K562 (cell line): Measurements from ENCODE around the gene NADK. TPM values are rescaled to one million over a fixed set of nuclear protein-coding genes. Genes with fewer than 3 reads are reported as not detected.
A peak's percentile ranks its signal among the peaks of the same experiment; 100 is the strongest.

Experiments
- ATAC-seq: fragments of 200-7000 bp; cut with Tn5 transposase; 3 replicates; pipeline ENCODE4 v1.9.1; 2020; ENCODE audit warnings: moderate library complexity
- BruUV-seq: library from RNA; stranded (reverse); fragments of 400-500 nt; replicated peaks from 2 replicates; lab custom pipeline; 2021; lab: Mats Ljungman, UMichigan
- CTCF ChIA-PET: fragments of 300-600 bp; formaldehyde crosslinking; extraction: SDS; loops from one replicate; lab custom pipeline; 2021; ENCODE audit warnings: low intra/inter-chr PET ratio; lab: Yijun Ruan, JAX
- POLR2A ChIA-PET: fragments of 300-600, 350-650 bp; sonication (Branson Sonifier 250); formaldehyde crosslinking; extraction: SDS; loops from one replicate; lab custom pipeline; 2021; ENCODE audit warnings: antibody characterized with exemption, inconsistent platforms; lab: Yijun Ruan, JAX
- DNase-seq, 4 experiments: peaks; one replicate each; pipeline versions ENCODE4 v3.0.0 to v3.0.0-alpha.2; 2011 to 2018; ENCODE audit warnings: low spot score in 3 of 4, mixed read lengths in 3 of 4; ENCODE audit errors: extremely low read depth in 1 of 4
- FAIRE-seq: peaks from 2 replicates; lab custom pipeline; 2011; peaks lifted over from hg19 to GRCh38; lab: Jason Lieb, UNC
- H2AFZ ChIP-seq: 2 replicates; pipeline ENCODE4 v1.6.0; 2011; ENCODE audit warnings: low read depth, low read length, control low read depth, inconsistent platforms
- H3K27ac ChIP-seq: fragments of 200-600 bp; 3 replicates; pipeline ENCODE4 v1.8.0; 2011; ENCODE audit warnings: low read depth, mild to moderate bottlenecking, control low read depth, inconsistent platforms, low read length, moderate library complexity, mixed read lengths; ENCODE audit errors: extremely low read depth
- H3K27me3 ChIP-seq, 2 experiments: fragments of 300-600 bp in 1 of 2; 2 replicates in 1 of 2; 3 replicates in 1 of 2; pipeline versions ENCODE4 v1.6.0 to v1.8.0; 2011; ENCODE audit warnings: inconsistent platforms in 2 of 2, low read length in 2 of 2, mild to moderate bottlenecking in 1 of 2, mixed read lengths in 1 of 2, moderate library complexity in 1 of 2; ENCODE audit not compliant: control insufficient read depth in 2 of 2, insufficient read depth in 2 of 2
- H3K36me3 ChIP-seq: fragments of 300-600 bp; 3 replicates; pipeline ENCODE4 v1.8.0; 2011; ENCODE audit warnings: mild to moderate bottlenecking, low read length, inconsistent platforms; ENCODE audit not compliant: control insufficient read depth, insufficient read depth
- H3K4me1 ChIP-seq, 2 experiments: fragments of 200-600 bp in 1 of 2; replicated peaks in 1 of 2; 2 replicates in 1 of 2; 3 replicates in 1 of 2; pipeline versions ENCODE4 v1.5.1 to v1.8.0; 2011; ENCODE audit warnings: inconsistent platforms in 2 of 2, low read length in 2 of 2, mild to moderate bottlenecking in 1 of 2, mixed read lengths in 1 of 2, moderate library complexity in 1 of 2; ENCODE audit not compliant: control insufficient read depth in 2 of 2, insufficient read depth in 2 of 2
- H3K4me2 ChIP-seq: 2 replicates; pipeline ENCODE4 v1.6.1; 2011; ENCODE audit warnings: low read length, control low read depth, inconsistent platforms, mixed read lengths; ENCODE audit not compliant: insufficient read depth
- H3K4me3 ChIP-seq: fragments of 200-600 bp; sonication (generic), shearing (Covaris generic); 2 replicates; pipeline ENCODE4 v1.5.1; 2016; ENCODE audit warnings: control low read depth, inconsistent platforms
- H3K79me2 ChIP-seq: fragments of 200-600 bp; 3 replicates; pipeline ENCODE4 v1.8.0; 2011; ENCODE audit warnings: low read length, inconsistent platforms; ENCODE audit not compliant: control insufficient read depth, insufficient read depth
- H3K9ac ChIP-seq, 2 experiments: 2 replicates each; pipeline versions ENCODE4 v1.6.0 to v1.6.1; 2011; ENCODE audit warnings: low read depth in 2 of 2, low read length in 2 of 2, control low read depth in 1 of 2, inconsistent platforms in 1 of 2, mild to moderate bottlenecking in 1 of 2, mixed read lengths in 1 of 2; ENCODE audit not compliant: insufficient read depth in 1 of 2
- H3K9me1 ChIP-seq: one replicate; pipeline ENCODE4 v1.6.0; 2011; ENCODE audit warnings: inconsistent platforms, mild to moderate bottlenecking, low read length, moderate library complexity; ENCODE audit not compliant: control insufficient read depth, insufficient read depth
- H3K9me3 ChIP-seq: replicated peaks from 2 replicates; pipeline ENCODE4 v1.5.1; 2011; ENCODE audit warnings: low read depth, low read length, inconsistent platforms; ENCODE audit not compliant: control insufficient read depth, insufficient read depth
- H4K20me1 ChIP-seq: replicated peaks from 2 replicates; pipeline ENCODE4 v1.6.1; 2011; ENCODE audit warnings: low read length, inconsistent platforms, mixed read lengths; ENCODE audit not compliant: control insufficient read depth, insufficient read depth
- CBX3 ChIP-seq, 2 experiments: IDR thresholded peaks; 1 replicate in 1 of 2; 2 replicates in 1 of 2; pipeline ENCODE4 v1.6.1; 2012; ENCODE audit warnings: inconsistent platforms in 2 of 2, low read length in 2 of 2, borderline replicate concordance in 1 of 2, control low read depth in 1 of 2
- EWSR1 ChIP-seq: fragments of 450-650 bp; IDR thresholded peaks from 2 replicates; pipeline ENCODE4 v1.6.1; 2018; ENCODE audit warnings: borderline replicate concordance, mild to moderate bottlenecking, low read depth, moderate library complexity; ENCODE audit not compliant: partially characterized antibody
- TBP ChIP-seq: optimal IDR thresholded peaks from 2 replicates; pipeline ENCODE3; 2011; ENCODE audit warnings: low read depth, low read length, improper control_type of control experiment
- WGBS: fragments of 100-300 bp; shearing (Covaris generic); methylation state at CpG from one replicate; pipeline ENCODE4 v1.1.6; 2016; ENCODE audit warnings: low coverage, mixed read lengths; ENCODE audit not compliant: insufficient coverage; ENCODE audit errors: missing lambda C conversion rate; 5-methylcytosine and 5-hydroxymethylcytosine counted together
- in situ Hi-C: fragments of 300-500 bp; cut with MboI; formaldehyde crosslinking; loops from 4 replicates; pipeline ENCODE4 v1.15.0; 2018; ENCODE audit warnings: inconsistent platforms, mixed read lengths
- intact Hi-C: fragments of 100-400 bp; cut with micrococcal nuclease; formaldehyde crosslinking; loops from 2 replicates; pipeline ENCODE4 v1.14.2; 2022
- polyA plus RNA-seq, 8 experiments: library from polyadenylated mRNA; depleted of rRNA in 4 of 8; stranded (reverse) in 5 of 8; unstranded in 3 of 8; fragments of >200 nt; fragmentation: Nextera tagmentation in 2 of 8; fragmentation: Illumina TruSeq in 1 of 8; extraction: Ambion mirVana in 2 of 8; extraction: Trizol in 1 of 8; gene quantifications; 2 replicates each; pipeline versions ENCODE4 v1.2.1 to v1.2.3, GENCODE V29; 2011 to 2014; ENCODE audit warnings: inconsistent platforms in 1 of 8, missing spikeins in 1 of 8
- total RNA-seq, 7 experiments: library from RNA; depleted of rRNA in 6 of 7; stranded (reverse); fragments of >200 nt in 6 of 7; fragmentation: Illumina TruSeq in 2 of 7; extraction: Trizol in 2 of 7; gene quantifications; 2 replicates each; pipeline versions ENCODE4 v1.2.1 to v1.2.3, GENCODE V29; 2011 to 2021; ENCODE audit warnings: low replicate concordance in 1 of 7
- TF ChIP-seq, protein P1 (sequence below): fragments of 250-450 bp; sonication (Bioruptor Pico); IDR thresholded peaks from 2 replicates; pipeline ENCODE4 v1.4.0; 2020; ENCODE audit warnings: mild to moderate bottlenecking

Gene NADK
- total and polyA plus RNA-seq, 9 of the 15 experiments (the other 6 are each of a cell fraction or from before 2014, with no cell fraction given), result 1.5 to 135 (median 75.1) TPM

DNA sequence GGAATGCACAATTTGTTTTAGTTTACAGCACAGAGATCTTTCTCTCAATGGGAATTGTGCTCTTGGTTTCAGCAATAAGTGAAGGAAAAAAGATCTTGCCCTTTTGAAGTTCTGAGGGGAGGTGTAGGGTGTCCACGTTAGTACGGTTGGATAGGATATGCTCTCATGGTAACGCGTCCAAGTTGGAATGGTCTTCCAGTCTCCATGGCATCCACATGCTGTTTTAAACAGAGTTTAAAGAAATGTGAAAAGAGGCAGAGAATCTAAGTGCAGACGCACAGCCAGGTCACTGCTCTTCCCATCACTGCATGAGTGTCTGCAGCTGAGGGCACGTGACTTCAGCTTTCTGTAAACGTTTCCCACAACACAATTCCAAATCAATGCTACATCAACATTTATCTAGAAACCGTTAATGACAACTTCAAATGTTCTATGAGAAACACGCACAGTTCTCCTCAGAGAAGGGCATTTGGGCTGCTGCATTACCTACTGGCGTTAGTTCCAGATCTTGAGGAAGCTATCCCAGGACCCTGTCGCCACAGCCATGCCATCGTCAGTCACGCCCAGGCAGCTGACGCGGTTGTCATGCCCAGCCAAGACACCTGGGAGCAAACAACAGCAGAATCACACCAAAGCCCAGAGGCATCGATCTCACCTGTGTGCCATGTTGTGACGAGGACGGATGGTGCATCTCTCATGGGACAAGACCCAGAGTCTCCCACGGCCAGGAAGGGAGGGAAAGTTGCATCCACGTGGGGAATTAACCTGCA is 8.8 kb upstream of the NADK start:
- H3K4me1 ChIP-seq, result peaks cover 14 to 19% of the 10 kb centered on the region in 2 experiments
- ChIA-PET CTCF (no interaction called here), POLR2A (interaction anchor here (0.9 kb wide), 1 partner anchor 22 kb away, joined by 3 read pairs; no protein-coding TSS in a partner anchor)
- no peak for ATAC-seq
- intact Hi-C loops, result no loop called here
- H3K9me1 ChIP-seq, result no peaks in the 10 kb centered on the region
- H3K27ac ChIP-seq, result no peak overlapping the region; the same call in 2 of the 3 replicates
- H3K4me3 ChIP-seq, result no peak overlapping the region
- in situ Hi-C loops, result loop anchor here (5.0 kb wide), 1 partner anchor 120 kb away; no protein-coding TSS in a partner anchor
- peaks cover 73% of the 10 kb centered on the region for H3K36me3 ChIP-seq
- TF ChIP-seq TBP, result no peak
- no peak for TF ChIP-seq EWSR1
- TF ChIP-seq CBX3 (IDR thresholded peaks at IDR 0.05; ENCODE audit: borderline replicate concordance in 1 of 2, low read length in 2 of 2), result no peak
- TF ChIP-seq, protein P1, sequence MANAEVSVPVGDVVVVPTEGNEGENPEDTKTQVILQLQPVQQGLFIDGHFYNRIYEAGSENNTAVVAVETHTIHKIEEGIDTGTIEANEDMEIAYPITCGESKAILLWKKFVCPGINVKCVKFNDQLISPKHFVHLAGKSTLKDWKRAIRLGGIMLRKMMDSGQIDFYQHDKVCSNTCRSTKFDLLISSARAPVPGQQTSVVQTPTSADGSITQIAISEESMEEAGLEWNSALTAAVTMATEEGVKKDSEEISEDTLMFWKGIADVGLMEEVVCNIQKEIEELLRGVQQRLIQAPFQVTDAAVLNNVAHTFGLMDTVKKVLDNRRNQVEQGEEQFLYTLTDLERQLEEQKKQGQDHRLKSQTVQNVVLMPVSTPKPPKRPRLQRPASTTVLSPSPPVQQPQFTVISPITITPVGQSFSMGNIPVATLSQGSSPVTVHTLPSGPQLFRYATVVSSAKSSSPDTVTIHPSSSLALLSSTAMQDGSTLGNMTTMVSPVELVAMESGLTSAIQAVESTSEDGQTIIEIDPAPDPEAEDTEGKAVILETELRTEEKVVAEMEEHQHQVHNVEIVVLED, result no peak
- TF ChIP-seq, all 486 proteins: peak for 0
- H3K9ac ChIP-seq, result peak overlapping the region in 1 of 2 experiments; percentile 75; a peak in 1 of 4 replicates
- H2AFZ ChIP-seq, result no peak overlapping the region
- no peak overlapping the region for H3K4me2 ChIP-seq
- H4K20me1 ChIP-seq, result no peaks in the 10 kb centered on the region
- H3K9me3 ChIP-seq, result no peaks in the 10 kb centered on the region
- FAIRE-seq, result no peak
- no peak for DNase-seq
- H3K79me2 ChIP-seq, result no peaks in the 10 kb centered on the region
- 92% methylated on average over 20 of the region's 20 CpGs for WGBS
- H3K27me3 ChIP-seq, result no peaks in the 10 kb centered on the region; a peak in 1 of 5 replicates
- BruUV-seq, result no TSS peak
